CD4-positive, alpha-beta T cell (primary cell): ENCODE data around the gene MAP7D2. TPM values are rescaled to one million over a fixed set of nuclear protein-coding genes. Genes with fewer than 3 reads are reported as not detected.

ENCODE experiments used
- ATAC-seq: fragments of 200-7000 bp; cut with Tn5 transposase; one replicate; pipeline ENCODE4 v1.10.0; 2022; ENCODE audit warnings: mild to moderate bottlenecking; ENCODE audit not compliant: poor library complexity
- CTCF ChIA-PET: fragments of 350-600 bp; sonication (Branson Sonifier 250); formaldehyde crosslinking; loops from one replicate; lab custom pipeline; 2021; ENCODE audit warnings: antibody characterized with exemption, inconsistent platforms; lab: Charles Lee
- POLR2A ChIA-PET: fragments of 350-600 bp; sonication (Branson Sonifier 250); formaldehyde crosslinking; loops from one replicate; lab custom pipeline; 2021; ENCODE audit warnings: antibody characterized with exemption, inconsistent platforms; lab: Charles Lee
- DNase-seq, 14 experiments: peaks; one replicate each; pipeline ENCODE4 v3.0.0-alpha.2; 2013 to 2020; ENCODE audit warnings: mixed read lengths in 2 of 14
- H3K27ac ChIP-seq, 2 donors: one replicate each; pipeline versions ENCODE4 v1.5.1 to v1.7.0; 2013; ENCODE audit warnings: low read length in 2 of 2, low read depth in 1 of 2, mild to moderate bottlenecking in 1 of 2
- H3K27me3 ChIP-seq, 2 experiments: 1 replicate in 1 of 2; 2 replicates in 1 of 2; pipeline versions ENCODE4 v1.6.1 to v1.7.0; 2013; ENCODE audit warnings: low read length in 2 of 2, control low read depth in 1 of 2, mild to moderate bottlenecking in 1 of 2, moderate library complexity in 1 of 2; ENCODE audit not compliant: insufficient read depth in 2 of 2, control insufficient read depth in 1 of 2
- H3K36me3 ChIP-seq: one replicate; pipeline ENCODE4 v1.6.1; 2013; ENCODE audit warnings: low read length, control low read depth; ENCODE audit not compliant: insufficient read depth
- H3K4me1 ChIP-seq: one replicate; pipeline ENCODE4 v1.6.1; 2013; ENCODE audit warnings: low read length, control low read depth; ENCODE audit not compliant: insufficient read depth
- H3K4me3 ChIP-seq: one replicate; pipeline ENCODE4 v1.5.1; 2013; ENCODE audit warnings: mild to moderate bottlenecking, low read length, moderate library complexity
- H3K9me3 ChIP-seq, 2 experiments: 1 replicate in 1 of 2; 2 replicates in 1 of 2; pipeline versions ENCODE4 v1.6.1 to v1.7.0; 2013; ENCODE audit warnings: low read length in 2 of 2, mild to moderate bottlenecking in 2 of 2, control low read depth in 1 of 2, moderate library complexity in 1 of 2; ENCODE audit not compliant: control insufficient read depth in 1 of 2, insufficient read depth in 1 of 2
- H3K27ac Mint-ChIP-seq: one replicate; pipeline ENCODE4 v1.8.0; 2020; ENCODE audit warnings: mixed read lengths
- H3K27me3 Mint-ChIP-seq: one replicate; pipeline ENCODE4 v1.8.0; 2021; ENCODE audit warnings: mixed read lengths
- H3K36me3 Mint-ChIP-seq: one replicate; pipeline ENCODE4 v1.8.0; 2021; ENCODE audit warnings: low read depth, mixed read lengths
- H3K4me1 Mint-ChIP-seq: one replicate; pipeline ENCODE4 v1.8.0; 2021; ENCODE audit warnings: low read depth, mixed read lengths
- H3K4me3 Mint-ChIP-seq: one replicate; pipeline ENCODE4 v1.8.0; 2020; ENCODE audit warnings: mild to moderate bottlenecking, mixed read lengths
- H3K9me3 Mint-ChIP-seq: one replicate; pipeline ENCODE4 v1.8.0; 2020; ENCODE audit warnings: mixed read lengths
- intact Hi-C, 2 experiments: fragments of 100-400 bp; cut with DNase I in 1 of 2; cut with micrococcal nuclease in 1 of 2; formaldehyde crosslinking; loops; one replicate each; pipeline versions ENCODE4 v1.15.1 to v1.9.0; 2023 to 2025; cut with DNase I, micrococcal nuclease
- total RNA-seq, 174 experiments: library from RNA in 2 of 174; stranded (reverse) in 2 of 174; gene quantifications; one replicate each; pipeline ENCODE4 v1.2.3 and lab custom pipeline; 2021 to 2026
- TF ChIP-seq, protein P1 (sequence below): fragments of 200-600 bp; IDR thresholded peaks from one replicate; pipeline ENCODE4 v1.8.0; 2022; ENCODE audit warnings: antibody characterized with exemption, mild to moderate bottlenecking

The MAP7D2 gene
- total RNA-seq, 2 experiments from 2014 or later: 0.11 to 0.17 TPM

DNA sequence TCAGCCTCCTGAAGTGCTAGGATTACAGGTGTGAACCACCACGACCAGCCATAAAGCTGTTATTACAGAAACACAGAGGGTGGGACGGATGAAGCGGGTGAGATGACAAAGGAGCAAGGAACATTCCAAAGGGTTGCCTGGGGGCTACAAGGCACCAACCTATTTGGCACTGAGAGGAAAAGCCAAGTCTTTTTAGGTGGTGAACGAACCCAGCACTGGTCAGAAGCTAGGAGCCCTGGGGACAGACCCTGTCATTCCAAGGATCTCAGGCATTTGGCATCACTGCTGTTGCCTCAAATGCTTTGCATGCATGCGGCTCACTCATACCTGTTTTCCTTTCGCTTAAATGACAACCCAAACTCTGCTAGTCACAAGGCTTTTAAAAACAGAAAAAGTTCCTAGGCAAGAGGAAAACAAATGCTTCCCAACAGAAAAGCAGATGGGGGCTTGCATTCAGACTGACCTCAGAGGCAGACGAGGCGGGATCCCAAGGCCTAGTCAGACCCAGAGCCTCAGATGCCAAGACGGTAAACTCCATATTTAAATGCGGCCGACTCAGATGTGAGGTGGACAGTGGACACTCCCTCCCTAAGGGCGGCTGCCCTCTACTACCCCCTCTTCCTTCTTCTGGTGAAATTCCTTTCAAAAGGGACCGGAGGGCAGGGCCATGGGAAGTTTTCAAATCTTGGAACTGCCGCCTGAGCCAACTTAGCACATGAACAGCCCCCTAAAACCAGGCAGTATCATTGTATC, 4.5 kb downstream of the MAP7D2 start:
- Histone ChIP-seq H3K4me3 (no peak overlapping the region), H3K4me1 (peaks cover 11% of the 10 kb centered on the region), H3K9me3 (peaks cover 0 to 4% of the 10 kb centered on the region in 2 experiments), H3K36me3 (no peaks in the 10 kb centered on the region), H3K27ac (no peak overlapping the region), H3K27me3 (peaks cover 10 to 12% of the 10 kb centered on the region in 2 experiments)
- Mint-ChIP-seq H3K4me1 (no peaks in the 10 kb centered on the region), H3K27me3 (peaks cover 17% of the 10 kb centered on the region), H3K9me3 (no peaks in the 10 kb centered on the region), H3K4me3 (no peak overlapping the region), H3K27ac (no peak overlapping the region), H3K36me3 (no peaks in the 10 kb centered on the region)
- TF ChIP-seq, protein P1, sequence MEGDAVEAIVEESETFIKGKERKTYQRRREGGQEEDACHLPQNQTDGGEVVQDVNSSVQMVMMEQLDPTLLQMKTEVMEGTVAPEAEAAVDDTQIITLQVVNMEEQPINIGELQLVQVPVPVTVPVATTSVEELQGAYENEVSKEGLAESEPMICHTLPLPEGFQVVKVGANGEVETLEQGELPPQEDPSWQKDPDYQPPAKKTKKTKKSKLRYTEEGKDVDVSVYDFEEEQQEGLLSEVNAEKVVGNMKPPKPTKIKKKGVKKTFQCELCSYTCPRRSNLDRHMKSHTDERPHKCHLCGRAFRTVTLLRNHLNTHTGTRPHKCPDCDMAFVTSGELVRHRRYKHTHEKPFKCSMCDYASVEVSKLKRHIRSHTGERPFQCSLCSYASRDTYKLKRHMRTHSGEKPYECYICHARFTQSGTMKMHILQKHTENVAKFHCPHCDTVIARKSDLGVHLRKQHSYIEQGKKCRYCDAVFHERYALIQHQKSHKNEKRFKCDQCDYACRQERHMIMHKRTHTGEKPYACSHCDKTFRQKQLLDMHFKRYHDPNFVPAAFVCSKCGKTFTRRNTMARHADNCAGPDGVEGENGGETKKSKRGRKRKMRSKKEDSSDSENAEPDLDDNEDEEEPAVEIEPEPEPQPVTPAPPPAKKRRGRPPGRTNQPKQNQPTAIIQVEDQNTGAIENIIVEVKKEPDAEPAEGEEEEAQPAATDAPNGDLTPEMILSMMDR: no peak
- intact Hi-C loops: no loop called here
- ATAC-seq (no peak), DNase-seq (no peak)
- CTCF ChIA-PET: no interaction called here
- POLR2A ChIA-PET: no interaction called here

DNA sequence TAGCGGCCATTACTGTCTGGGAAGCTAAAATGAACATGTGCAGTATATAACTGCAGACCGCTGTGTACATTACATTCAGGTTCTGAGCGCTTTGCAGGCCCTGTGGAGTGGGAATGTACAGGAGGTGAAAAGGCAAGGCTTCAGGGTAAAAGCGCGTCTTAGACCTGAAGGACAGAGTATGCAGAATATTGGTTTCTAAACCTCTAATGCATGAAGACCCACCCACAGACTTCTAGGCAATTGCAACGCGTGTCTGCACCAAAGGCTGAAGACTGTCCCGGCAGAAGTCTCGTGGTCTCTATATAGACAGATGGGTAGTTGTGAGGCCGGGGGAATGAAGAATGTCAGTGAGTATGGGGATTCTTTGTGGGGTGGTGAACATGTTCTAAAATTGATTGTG, 5.4 kb downstream of the MAP7D2 start:
- Histone ChIP-seq H3K4me3 (no peak overlapping the region), H3K27me3 (peaks cover 5 to 8% of the 10 kb centered on the region in 2 experiments), H3K9me3 (no peaks in the 10 kb centered on the region), H3K4me1 (peaks cover 5% of the 10 kb centered on the region), H3K27ac (no peak overlapping the region), H3K36me3 (no peaks in the 10 kb centered on the region)
- Mint-ChIP-seq H3K4me1 (no peaks in the 10 kb centered on the region), H3K4me3 (no peak overlapping the region), H3K27me3 (peaks cover 17% of the 10 kb centered on the region), H3K27ac (no peak overlapping the region), H3K9me3 (no peaks in the 10 kb centered on the region), H3K36me3 (no peaks in the 10 kb centered on the region)
- ATAC-seq (no peak), DNase-seq (no peak)
- POLR2A ChIA-PET: no interaction called here
- TF ChIP-seq, protein P1: no peak
- CTCF ChIA-PET: no interaction called here
- intact Hi-C loops: no loop called here

DNA sequence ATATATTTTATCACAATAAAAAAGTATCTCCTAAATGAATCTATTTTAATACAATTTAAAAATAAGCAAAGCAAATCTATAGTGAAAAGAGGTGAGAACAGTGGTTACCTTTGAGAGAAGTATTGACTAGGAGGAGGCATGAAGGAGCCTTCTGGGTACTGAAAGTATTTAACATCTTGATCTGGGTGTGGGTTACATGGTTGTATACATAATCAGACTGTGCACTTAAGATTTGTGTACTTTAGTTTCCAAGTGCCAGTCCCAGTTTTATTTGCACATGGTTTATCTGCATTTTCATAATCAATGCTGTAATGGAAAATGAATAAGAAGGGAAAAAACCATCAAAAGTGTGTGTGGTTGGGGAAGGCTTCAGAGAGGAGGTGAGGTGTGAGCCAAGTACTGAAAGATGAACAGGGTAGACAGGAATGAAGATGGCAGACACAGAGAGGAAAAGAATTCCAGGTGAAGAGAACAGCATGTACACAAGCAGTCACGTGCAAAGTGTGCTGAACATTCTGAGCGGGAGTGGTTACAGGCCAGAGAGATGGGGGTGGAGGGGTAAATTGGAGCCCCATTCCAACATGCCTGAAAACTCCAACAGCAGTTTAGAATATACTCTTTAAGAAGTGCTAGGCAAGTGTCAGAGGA, 14.6 kb downstream of the MAP7D2 start:
- Histone ChIP-seq H3K9me3 (no peaks in the 10 kb centered on the region), H3K4me3 (no peak overlapping the region), H3K36me3 (no peaks in the 10 kb centered on the region), H3K4me1 (no peaks in the 10 kb centered on the region), H3K27me3 (no peaks in the 10 kb centered on the region), H3K27ac (no peak overlapping the region)
- no peak overlapping the region for H3K4me3 Mint-ChIP-seq
- no peaks in the 10 kb centered on the region for H3K4me1 Mint-ChIP-seq
- no peaks in the 10 kb centered on the region for H3K36me3 Mint-ChIP-seq
- no peaks in the 10 kb centered on the region for H3K9me3 Mint-ChIP-seq
- POLR2A ChIA-PET: no interaction called here
- TF ChIP-seq, protein P1: no peak
- ATAC-seq: no peak
- intact Hi-C loops: no loop called here
- no peak overlapping the region for H3K27ac Mint-ChIP-seq
- H3K27me3 Mint-ChIP-seq: no peaks in the 10 kb centered on the region
- CTCF ChIA-PET: no interaction called here
- no peak for DNase-seq
